Retina (tissue), 1 donor: ENCODE measurements around the gene COL4A2.

ENCODE experiments used
- DNase-seq: peaks from one replicate; pipeline ENCODE4 v3.0.0-alpha.2; 2016

Gene COL4A2

GRCh38 chr13:110272651-110273050 is 34.4 kb upstream of the COL4A2 start:
- DNase-seq, result no peak

GRCh38 chr13:110273254-110273653 is 33.8 kb upstream of the COL4A2 start:
- no peak for DNase-seq

- DNase-seq, result peak; percentile 26
Observed at GRCh38 chr13:110274687-110275086, 32.4 kb upstream of the COL4A2 start.

- no peak for DNase-seq
Observed at GRCh38 chr13:110275931-110276552, 31.0 kb upstream of the COL4A2 start.

GRCh38 chr13:110276553-110276950 is 30.5 kb upstream of the COL4A2 start:
- no peak for DNase-seq

- DNase-seq, result no peak
Observed at GRCh38 chr13:110277357-110277975, 29.6 kb upstream of the COL4A2 start.

GRCh38 chr13:110278859-110279258 is 28.2 kb upstream of the COL4A2 start:
- DNase-seq, result no peak

GRCh38 chr13:110279684-110280083 is 27.4 kb upstream of the COL4A2 start:
- no peak for DNase-seq

GRCh38 chr13:110280231-110280813 is 26.8 kb upstream of the COL4A2 start:
- DNase-seq, result no peak

- DNase-seq, result no peak
Observed at GRCh38 chr13:110280985-110281688, 25.9 kb upstream of the COL4A2 start.

- DNase-seq, result no peak
Observed at GRCh38 chr13:110281736-110282135, 25.3 kb upstream of the COL4A2 start.

GRCh38 chr13:110282316-110282841 is 24.7 kb upstream of the COL4A2 start:
- DNase-seq, result no peak

- no peak for DNase-seq
Observed at GRCh38 chr13:110283736-110284517, 23.2 kb upstream of the COL4A2 start.

- DNase-seq, result no peak
Observed at GRCh38 chr13:110284779-110285484, 22.2 kb upstream of the COL4A2 start.

GRCh38 chr13:110285991-110286832 is 20.9 kb upstream of the COL4A2 start:
- no peak for DNase-seq

GRCh38 chr13:110286833-110287819 is 20.0 kb upstream of the COL4A2 start:
- no peak for DNase-seq

- no peak for DNase-seq
Observed at GRCh38 chr13:110289174-110289573, 17.9 kb upstream of the COL4A2 start.

GRCh38 chr13:110289661-110290060 is 17.4 kb upstream of the COL4A2 start:
- DNase-seq, result no peak

GRCh38 chr13:110290153-110290552 is 16.9 kb upstream of the COL4A2 start:
- DNase-seq, result no peak

- no peak for DNase-seq
Observed at GRCh38 chr13:110290826-110291225, 16.3 kb upstream of the COL4A2 start.
